Measurements from ENCODE around the gene TRIM44.

Gene TRIM44

DNA sequence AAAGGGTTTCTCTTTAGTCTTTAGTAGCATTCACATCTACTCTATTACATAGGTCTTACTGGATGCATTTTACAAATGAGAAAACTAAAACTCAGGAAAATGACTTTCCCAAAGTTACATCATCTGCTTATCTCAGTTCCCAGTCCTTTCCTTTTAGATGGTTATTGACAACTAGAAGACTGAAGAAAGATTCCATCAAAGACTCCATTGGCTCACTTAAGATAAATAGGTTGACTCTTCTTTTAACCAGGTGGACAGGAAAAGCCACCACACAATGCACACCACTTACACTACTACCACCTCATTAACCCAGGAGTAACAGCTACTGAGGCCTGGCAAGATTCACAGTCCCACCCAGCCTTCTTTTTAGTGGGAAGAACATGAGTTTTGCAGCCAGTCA, 123.6 kb downstream of the TRIM44 start:
- no peak for DNase-seq (ENCODE audit: low spot score)
- no peak for TF ChIP-seq CTCF (IDR thresholded peaks at IDR 0.05; ENCODE audit: extremely low read depth, missing control alignments)

DNA sequence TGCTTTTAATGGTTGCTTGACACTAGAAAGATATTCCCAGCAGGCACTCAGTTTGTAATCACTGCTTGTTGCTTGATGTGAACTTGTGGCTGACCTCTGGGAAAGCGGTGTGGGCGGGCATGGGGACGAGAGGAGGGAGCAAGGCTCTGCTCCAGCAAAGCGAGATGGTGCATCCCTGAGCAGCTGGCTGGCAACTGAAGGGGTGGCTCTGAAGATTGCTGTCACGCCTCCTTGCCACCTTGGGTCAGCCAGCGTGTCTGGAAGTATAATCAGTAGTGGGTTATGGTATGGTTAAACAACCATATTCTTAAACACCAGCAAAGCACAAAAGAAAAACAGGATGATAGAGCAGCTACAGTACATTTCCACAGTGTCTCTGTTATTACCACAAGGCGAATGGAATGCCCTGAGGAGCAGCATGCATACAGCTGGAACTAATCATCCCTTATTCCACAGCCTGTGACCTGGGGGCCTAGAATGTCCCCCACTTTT, 124.5 kb downstream of the TRIM44 start:
- no peak for DNase-seq (ENCODE audit: low spot score)
- no peak for TF ChIP-seq CTCF (IDR thresholded peaks at IDR 0.05; ENCODE audit: extremely low read depth, missing control alignments)

DNA sequence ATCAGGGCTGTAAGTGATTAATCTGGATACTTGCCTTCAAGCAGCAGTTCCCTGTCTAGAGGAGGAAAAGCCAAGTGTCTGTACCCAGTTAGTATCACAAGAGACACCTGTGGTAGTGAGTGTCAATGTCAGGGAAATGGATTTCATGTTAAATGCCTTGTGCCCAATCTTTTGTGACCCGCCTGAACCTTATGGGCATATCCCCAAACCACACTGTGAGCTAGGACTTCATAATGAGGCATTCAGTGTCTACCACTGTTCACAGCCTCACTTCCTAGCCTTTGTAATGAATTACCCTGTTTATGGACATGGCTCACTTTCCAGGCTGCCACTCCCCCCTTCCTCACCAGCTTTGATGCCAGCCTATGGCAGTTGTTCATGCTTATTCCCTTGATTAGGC, 125.1 kb downstream of the TRIM44 start:
- TF ChIP-seq CTCF (IDR thresholded peaks at IDR 0.05; ENCODE audit: extremely low read depth, missing control alignments): no peak
- DNase-seq (ENCODE audit: low spot score): no peak

DNA sequence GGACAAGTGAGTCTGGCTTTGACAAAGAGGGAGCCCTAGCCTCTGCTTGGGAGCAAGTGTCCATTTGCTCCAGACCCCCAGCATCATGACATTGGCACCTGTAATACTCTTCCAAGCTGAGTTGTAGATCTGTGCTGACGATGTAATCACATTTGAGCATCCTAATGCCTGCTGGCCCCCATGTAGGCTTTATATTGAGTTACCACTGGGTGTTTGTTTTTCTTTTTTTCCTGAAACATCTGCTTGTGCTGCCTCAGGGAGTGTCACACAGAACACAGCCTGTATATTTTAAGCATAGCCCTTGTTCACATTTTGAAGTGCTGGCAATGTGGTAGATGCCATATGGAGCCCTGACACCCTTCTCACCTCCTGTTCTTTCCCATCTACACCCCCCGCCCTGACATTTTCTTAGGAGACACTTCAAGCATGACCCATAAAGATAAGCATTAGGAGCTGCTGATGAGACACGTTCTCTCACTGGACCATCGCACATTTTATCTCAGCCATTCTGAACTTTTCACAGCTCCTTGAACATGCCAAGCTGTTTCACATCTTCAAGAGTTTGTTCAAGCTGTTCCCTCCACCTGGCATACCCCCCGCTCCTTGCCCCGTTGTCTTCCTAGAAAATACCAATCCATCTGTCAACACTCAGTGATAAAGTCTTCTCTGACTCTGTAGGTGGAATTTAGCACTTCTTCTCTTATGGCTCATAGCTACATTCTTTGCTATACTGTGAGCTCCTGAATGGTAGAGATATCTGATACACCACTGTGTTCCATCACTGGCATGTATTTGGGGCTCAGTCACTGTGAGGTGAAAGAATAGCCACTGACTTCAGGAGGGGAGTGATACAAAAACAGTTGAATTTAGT, 128.7 kb downstream of the TRIM44 start:
- TF ChIP-seq CTCF (IDR thresholded peaks at IDR 0.05; ENCODE audit: extremely low read depth, missing control alignments): no peak
- no peak for DNase-seq (ENCODE audit: low spot score)

DNA sequence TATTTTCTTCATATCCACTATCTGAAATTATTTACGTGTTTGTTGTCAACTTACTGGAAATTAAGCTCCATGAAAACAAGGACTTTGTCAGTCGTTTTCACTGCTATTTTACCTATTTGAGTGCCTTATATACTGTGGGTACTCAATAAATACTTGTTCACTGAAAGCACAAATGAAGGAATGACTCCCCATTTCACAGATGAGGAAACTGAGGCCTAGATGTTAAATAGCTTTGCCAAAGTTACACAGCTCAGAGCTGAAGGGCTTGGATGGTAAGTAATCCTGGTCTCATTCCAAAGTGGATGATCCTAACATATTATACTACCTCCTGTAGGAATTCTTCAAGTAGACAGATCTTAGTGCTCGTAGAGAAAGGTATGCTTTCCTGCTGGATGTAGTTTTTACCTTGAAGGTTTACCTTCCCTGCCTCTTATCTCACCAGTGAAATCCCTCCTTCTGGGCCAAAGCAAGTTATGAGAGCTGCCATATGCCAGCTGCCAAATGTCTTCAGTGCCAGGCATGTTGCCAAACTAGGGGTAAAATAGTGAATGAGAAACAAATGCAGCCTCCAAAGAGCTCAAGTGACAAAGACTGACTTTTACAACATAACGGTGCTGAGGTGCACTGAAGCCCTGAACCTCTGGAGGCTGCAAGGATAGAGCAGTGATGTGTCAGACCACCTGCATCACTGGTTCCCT, 129.7 kb downstream of the TRIM44 start:
- DNase-seq (ENCODE audit: low spot score): no peak
- TF ChIP-seq CTCF (IDR thresholded peaks at IDR 0.05; ENCODE audit: extremely low read depth, missing control alignments): no peak

- no peak for TF ChIP-seq CTCF (IDR thresholded peaks at IDR 0.05; ENCODE audit: extremely low read depth, missing control alignments)
- no peak for DNase-seq (ENCODE audit: low spot score)
Measured at GRCh38 chr11:35792846-35793192, 130.2 kb downstream of the TRIM44 start.

- no peak for TF ChIP-seq CTCF (IDR thresholded peaks at IDR 0.05; ENCODE audit: extremely low read depth, missing control alignments)
- DNase-seq (ENCODE audit: low spot score): no peak
Measured at GRCh38 chr11:35794333-35794732, 131.8 kb downstream of the TRIM44 start.
